WTC11 (cell line): ENCODE measurements around the gene ARHGEF12. TPM values are rescaled to one million over a fixed set of nuclear protein-coding genes. Genes with fewer than 3 reads are reported as not detected.

Source experiments
- ATAC-seq: fragments of 200-7000 bp; cut with Tn5 transposase; 2 replicates; pipeline ENCODE4 v1.10.0; 2021; ENCODE audit warnings: mild to moderate bottlenecking, moderate library complexity
- CTCF ChIA-PET: fragments of 300-600 bp; sonication (Branson Sonifier 250); formaldehyde crosslinking; loops from one replicate; lab custom pipeline; 2021; ENCODE audit warnings: antibody characterized with exemption; lab: Charles Lee
- POLR2A ChIA-PET: fragments of 350-600 bp; sonication (Branson Sonifier 250); formaldehyde crosslinking; loops from one replicate; lab custom pipeline; 2021; ENCODE audit warnings: antibody characterized with exemption; lab: Charles Lee
- DNase-seq: peaks from one replicate; pipeline ENCODE4 v3.0.0; 2021; ENCODE audit warnings: low spot score
- H3K27ac Mint-ChIP-seq: 2 replicates; pipeline ENCODE4 v1.8.0; 2021; ENCODE audit warnings: mixed read lengths
- H3K27me3 Mint-ChIP-seq: 2 replicates; pipeline ENCODE4 v1.8.0; 2021; ENCODE audit warnings: low read depth, mild to moderate bottlenecking, moderate library complexity, mixed read lengths
- H3K36me3 Mint-ChIP-seq: 2 replicates; pipeline ENCODE4 v1.8.0; 2021; ENCODE audit warnings: mixed read lengths
- H3K4me1 Mint-ChIP-seq: 2 replicates; pipeline ENCODE4 v1.8.0; 2022; ENCODE audit warnings: mixed read lengths
- H3K4me3 Mint-ChIP-seq: 2 replicates; pipeline ENCODE4 v1.8.0; 2021; ENCODE audit warnings: mild to moderate bottlenecking, moderate library complexity, mixed read lengths
- H3K9me3 Mint-ChIP-seq: 2 replicates; pipeline ENCODE4 v1.8.0; 2021; ENCODE audit warnings: mixed read lengths
- ATF6 ChIP-seq: sonication (generic); formaldehyde crosslinking; IDR thresholded peaks from 2 replicates; pipeline ENCODE4 v1.8.1; 2023; ENCODE audit warnings: mild to moderate bottlenecking, missing genetic modification reagents
- E2F1 ChIP-seq: sonication (generic); formaldehyde crosslinking; IDR thresholded peaks from 2 replicates; pipeline ENCODE4 v1.8.0; 2022; ENCODE audit warnings: mild to moderate bottlenecking, missing genetic modification reagents
- FOXJ3 ChIP-seq: sonication (generic); formaldehyde crosslinking; IDR thresholded peaks from 2 replicates; pipeline ENCODE4 v1.9.0; 2021; ENCODE audit warnings: missing genetic modification reagents, mild to moderate bottlenecking, borderline replicate concordance
- MLX ChIP-seq: sonication (generic); formaldehyde crosslinking; IDR thresholded peaks from 2 replicates; pipeline ENCODE4 v1.8.1; 2023; ENCODE audit warnings: mild to moderate bottlenecking, missing genetic modification reagents, moderate library complexity
- MXD4 ChIP-seq: fragments of 250-450 bp; sonication (Bioruptor Pico); IDR thresholded peaks from 2 replicates; pipeline ENCODE4 v1.8.0; 2021; ENCODE audit warnings: mild to moderate bottlenecking, moderate library complexity, borderline replicate concordance
- NR1H2 ChIP-seq: sonication (generic); formaldehyde crosslinking; IDR thresholded peaks from 2 replicates; pipeline ENCODE4 v1.9.0; 2021; ENCODE audit warnings: mild to moderate bottlenecking, moderate library complexity, missing genetic modification reagents
- SMAD3 ChIP-seq: sonication (generic); formaldehyde crosslinking; IDR thresholded peaks from 2 replicates; pipeline ENCODE4 v1.8.0; 2022; ENCODE audit warnings: missing genetic modification reagents, mild to moderate bottlenecking, borderline replicate concordance
- TEAD4 ChIP-seq: sonication (generic); formaldehyde crosslinking; IDR thresholded peaks from 2 replicates; pipeline ENCODE4 v1.8.0; 2022; ENCODE audit warnings: mild to moderate bottlenecking, missing genetic modification reagents
- ZBTB21 ChIP-seq: sonication (generic); formaldehyde crosslinking; IDR thresholded peaks from 2 replicates; pipeline ENCODE4 v1.8.1; 2023; ENCODE audit warnings: mild to moderate bottlenecking, missing genetic modification reagents, borderline replicate concordance
- ZBTB43 ChIP-seq: sonication (generic); formaldehyde crosslinking; IDR thresholded peaks from 2 replicates; pipeline ENCODE4 v1.8.1; 2023; ENCODE audit warnings: mild to moderate bottlenecking, missing genetic modification reagents
- ZNF121 ChIP-seq: sonication (generic); formaldehyde crosslinking; IDR thresholded peaks from 2 replicates; pipeline ENCODE4 v1.8.0; 2023; ENCODE audit warnings: missing genetic modification reagents
- ZNF138 ChIP-seq: sonication (generic); formaldehyde crosslinking; conservative IDR thresholded peaks from 2 replicates; pipeline ENCODE4 v1.8.1; 2022; ENCODE audit warnings: mild to moderate bottlenecking, moderate library complexity, missing genetic modification reagents
- ZNF317 ChIP-seq: sonication (generic); formaldehyde crosslinking; IDR thresholded peaks from 2 replicates; pipeline ENCODE4 v1.8.1; 2023; ENCODE audit warnings: low read depth, mild to moderate bottlenecking, moderate library complexity, missing genetic modification reagents, borderline replicate concordance
- total RNA-seq: library from RNA; stranded (reverse); gene quantifications from 3 replicates; pipeline ENCODE4 v1.2.3, GENCODE V29; 2021
- TF ChIP-seq, protein P1 (sequence below): sonication (generic); formaldehyde crosslinking; IDR thresholded peaks from 2 replicates; pipeline ENCODE4 v1.8.0; 2023; ENCODE audit warnings: missing genetic modification reagents
- TF ChIP-seq, protein P2 (sequence below): sonication (generic); formaldehyde crosslinking; IDR thresholded peaks from 2 replicates; pipeline ENCODE4 v1.8.0; 2022; ENCODE audit warnings: mild to moderate bottlenecking, missing genetic modification reagents
- TF ChIP-seq, protein P3 (sequence below): sonication (generic); formaldehyde crosslinking; IDR thresholded peaks from 2 replicates; pipeline ENCODE4 v1.8.1; 2023; ENCODE audit warnings: mild to moderate bottlenecking, missing genetic modification reagents, borderline replicate concordance
- TF ChIP-seq, protein P4 (sequence below): sonication (generic); formaldehyde crosslinking; IDR thresholded peaks from 2 replicates; pipeline ENCODE4 v1.8.1; 2023; ENCODE audit warnings: mild to moderate bottlenecking, moderate library complexity, missing genetic modification reagents

ARHGEF12 gene
- total RNA-seq, 1 experiment from 2014 or later: 35.8 TPM

DNA sequence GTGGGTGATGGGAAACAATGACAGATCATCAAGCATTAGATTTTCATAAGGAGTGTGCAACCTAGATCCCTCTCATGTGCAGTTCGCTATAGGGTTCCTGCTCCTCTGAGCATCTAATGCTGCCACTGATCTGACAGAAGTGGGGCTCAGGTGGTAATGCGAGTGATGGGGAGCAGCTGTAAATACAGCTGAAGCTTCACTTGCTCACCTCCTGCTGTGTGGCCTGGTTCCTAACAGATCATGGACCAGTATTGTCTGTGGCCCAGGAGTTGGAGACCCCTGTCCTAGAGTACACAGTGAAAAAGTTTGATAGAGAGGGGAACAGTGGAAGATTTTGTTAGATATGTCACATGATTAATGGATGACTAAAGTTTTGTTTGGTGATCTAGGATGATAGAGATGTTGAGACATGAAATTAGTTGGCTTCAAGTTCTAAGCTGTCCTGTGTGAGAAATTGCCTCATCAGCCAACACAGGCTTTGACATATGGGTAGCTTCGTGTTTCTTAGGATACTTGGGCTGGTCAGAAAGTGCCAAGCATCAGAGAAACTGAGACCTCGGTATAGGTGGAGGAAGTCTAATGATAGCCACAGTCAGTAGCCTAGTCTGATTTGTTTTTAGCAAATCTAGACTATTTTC, 47.4 kb downstream of the ARHGEF12 start (continued):
- TF ChIP-seq, protein P1, sequence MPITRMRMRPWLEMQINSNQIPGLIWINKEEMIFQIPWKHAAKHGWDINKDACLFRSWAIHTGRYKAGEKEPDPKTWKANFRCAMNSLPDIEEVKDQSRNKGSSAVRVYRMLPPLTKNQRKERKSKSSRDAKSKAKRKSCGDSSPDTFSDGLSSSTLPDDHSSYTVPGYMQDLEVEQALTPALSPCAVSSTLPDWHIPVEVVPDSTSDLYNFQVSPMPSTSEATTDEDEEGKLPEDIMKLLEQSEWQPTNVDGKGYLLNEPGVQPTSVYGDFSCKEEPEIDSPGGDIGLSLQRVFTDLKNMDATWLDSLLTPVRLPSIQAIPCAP: no peak

DNA sequence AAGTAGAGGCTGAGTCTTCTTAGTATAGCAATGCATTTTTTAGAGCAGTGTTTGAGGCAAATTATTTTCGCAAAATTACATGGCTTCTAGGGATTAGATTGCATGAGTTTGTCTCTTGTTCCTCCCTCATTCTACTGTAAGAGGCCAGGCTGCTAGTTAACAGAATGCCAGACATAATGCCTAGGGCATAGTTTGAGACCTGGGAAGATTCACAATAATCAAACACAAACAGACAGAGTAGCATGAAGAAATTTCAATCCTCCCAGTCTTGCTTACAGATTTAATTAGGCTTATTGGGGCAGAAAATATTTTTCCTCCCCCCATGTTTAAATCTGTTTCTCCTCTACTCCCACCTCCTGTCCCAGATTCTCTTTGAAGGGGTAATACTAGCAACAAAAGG, 48.3 kb downstream of the ARHGEF12 start:
- DNase-seq: no peak
- peaks cover 17% of the 10 kb centered on the region for H3K36me3 Mint-ChIP-seq
- H3K27ac Mint-ChIP-seq: peak overlapping the region; percentile 21; the same call in 1 of the 2 replicates
- POLR2A ChIA-PET: no interaction called here
- peaks cover 30% of the 10 kb centered on the region for H3K4me1 Mint-ChIP-seq
- no peak for TF ChIP-seq ZNF138 (CRISPR knock-in tag)
- no peak for TF ChIP-seq NR1H2 (CRISPR knock-in tag)
- TF ChIP-seq SMAD3 (CRISPR knock-in tag): no peak
- TF ChIP-seq ZNF317 (CRISPR knock-in tag): no peak
- TF ChIP-seq, protein P2, sequence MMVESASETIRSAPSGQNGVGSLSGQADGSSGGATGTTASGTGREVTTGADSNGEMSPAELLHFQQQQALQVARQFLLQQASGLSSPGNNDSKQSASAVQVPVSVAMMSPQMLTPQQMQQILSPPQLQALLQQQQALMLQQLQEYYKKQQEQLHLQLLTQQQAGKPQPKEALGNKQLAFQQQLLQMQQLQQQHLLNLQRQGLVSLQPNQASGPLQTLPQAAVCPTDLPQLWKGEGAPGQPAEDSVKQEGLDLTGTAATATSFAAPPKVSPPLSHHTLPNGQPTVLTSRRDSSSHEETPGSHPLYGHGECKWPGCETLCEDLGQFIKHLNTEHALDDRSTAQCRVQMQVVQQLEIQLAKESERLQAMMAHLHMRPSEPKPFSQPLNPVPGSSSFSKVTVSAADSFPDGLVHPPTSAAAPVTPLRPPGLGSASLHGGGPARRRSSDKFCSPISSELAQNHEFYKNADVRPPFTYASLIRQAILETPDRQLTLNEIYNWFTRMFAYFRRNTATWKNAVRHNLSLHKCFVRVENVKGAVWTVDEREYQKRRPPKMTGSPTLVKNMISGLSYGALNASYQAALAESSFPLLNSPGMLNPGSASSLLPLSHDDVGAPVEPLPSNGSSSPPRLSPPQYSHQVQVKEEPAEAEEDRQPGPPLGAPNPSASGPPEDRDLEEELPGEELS: no peak
- no peak for TF ChIP-seq ZNF121 (CRISPR knock-in tag)
- CTCF ChIA-PET: no interaction called here
- H3K27me3 Mint-ChIP-seq: no peaks in the 10 kb centered on the region
- H3K4me3 Mint-ChIP-seq: no peak overlapping the region
- no peak for ATAC-seq
- H3K9me3 Mint-ChIP-seq: peaks cover 23% of the 10 kb centered on the region

- ATAC-seq (peak; percentile 57), DNase-seq (no peak)
- Mint-ChIP-seq H3K27ac (no peak overlapping the region; the same call in 1 of the 2 replicates), H3K9me3 (peaks cover 28% of the 10 kb centered on the region), H3K36me3 (peaks cover 22% of the 10 kb centered on the region), H3K27me3 (no peaks in the 10 kb centered on the region), H3K4me1 (peaks cover 31% of the 10 kb centered on the region), H3K4me3 (no peak overlapping the region)
- CTCF ChIA-PET: interaction anchor here (1.0 to 2.3 kb wide), 4 partner anchors 12 to 50 kb away, joined by 3 to 9 read pairs (median 6); no protein-coding TSS in a partner anchor
- POLR2A ChIA-PET: no interaction called here
- TF ChIP-seq, protein P3, sequence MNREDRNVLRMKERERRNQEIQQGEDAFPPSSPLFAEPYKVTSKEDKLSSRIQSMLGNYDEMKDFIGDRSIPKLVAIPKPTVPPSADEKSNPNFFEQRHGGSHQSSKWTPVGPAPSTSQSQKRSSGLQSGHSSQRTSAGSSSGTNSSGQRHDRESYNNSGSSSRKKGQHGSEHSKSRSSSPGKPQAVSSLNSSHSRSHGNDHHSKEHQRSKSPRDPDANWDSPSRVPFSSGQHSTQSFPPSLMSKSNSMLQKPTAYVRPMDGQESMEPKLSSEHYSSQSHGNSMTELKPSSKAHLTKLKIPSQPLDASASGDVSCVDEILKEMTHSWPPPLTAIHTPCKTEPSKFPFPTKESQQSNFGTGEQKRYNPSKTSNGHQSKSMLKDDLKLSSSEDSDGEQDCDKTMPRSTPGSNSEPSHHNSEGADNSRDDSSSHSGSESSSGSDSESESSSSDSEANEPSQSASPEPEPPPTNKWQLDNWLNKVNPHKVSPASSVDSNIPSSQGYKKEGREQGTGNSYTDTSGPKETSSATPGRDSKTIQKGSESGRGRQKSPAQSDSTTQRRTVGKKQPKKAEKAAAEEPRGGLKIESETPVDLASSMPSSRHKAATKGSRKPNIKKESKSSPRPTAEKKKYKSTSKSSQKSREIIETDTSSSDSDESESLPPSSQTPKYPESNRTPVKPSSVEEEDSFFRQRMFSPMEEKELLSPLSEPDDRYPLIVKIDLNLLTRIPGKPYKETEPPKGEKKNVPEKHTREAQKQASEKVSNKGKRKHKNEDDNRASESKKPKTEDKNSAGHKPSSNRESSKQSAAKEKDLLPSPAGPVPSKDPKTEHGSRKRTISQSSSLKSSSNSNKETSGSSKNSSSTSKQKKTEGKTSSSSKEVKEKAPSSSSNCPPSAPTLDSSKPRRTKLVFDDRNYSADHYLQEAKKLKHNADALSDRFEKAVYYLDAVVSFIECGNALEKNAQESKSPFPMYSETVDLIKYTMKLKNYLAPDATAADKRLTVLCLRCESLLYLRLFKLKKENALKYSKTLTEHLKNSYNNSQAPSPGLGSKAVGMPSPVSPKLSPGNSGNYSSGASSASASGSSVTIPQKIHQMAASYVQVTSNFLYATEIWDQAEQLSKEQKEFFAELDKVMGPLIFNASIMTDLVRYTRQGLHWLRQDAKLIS (CRISPR knock-in tag): no peak
- TF ChIP-seq ZBTB43 (CRISPR knock-in tag) (no peak), MXD4 (CRISPR knock-in tag) (no peak), TEAD4 (no peak), FOXJ3 (CRISPR knock-in tag) (no peak), E2F1 (no peak), MLX (CRISPR knock-in tag) (no peak), ATF6 (no peak), ZBTB21 (CRISPR knock-in tag) (no peak)
- TF ChIP-seq, protein P4, sequence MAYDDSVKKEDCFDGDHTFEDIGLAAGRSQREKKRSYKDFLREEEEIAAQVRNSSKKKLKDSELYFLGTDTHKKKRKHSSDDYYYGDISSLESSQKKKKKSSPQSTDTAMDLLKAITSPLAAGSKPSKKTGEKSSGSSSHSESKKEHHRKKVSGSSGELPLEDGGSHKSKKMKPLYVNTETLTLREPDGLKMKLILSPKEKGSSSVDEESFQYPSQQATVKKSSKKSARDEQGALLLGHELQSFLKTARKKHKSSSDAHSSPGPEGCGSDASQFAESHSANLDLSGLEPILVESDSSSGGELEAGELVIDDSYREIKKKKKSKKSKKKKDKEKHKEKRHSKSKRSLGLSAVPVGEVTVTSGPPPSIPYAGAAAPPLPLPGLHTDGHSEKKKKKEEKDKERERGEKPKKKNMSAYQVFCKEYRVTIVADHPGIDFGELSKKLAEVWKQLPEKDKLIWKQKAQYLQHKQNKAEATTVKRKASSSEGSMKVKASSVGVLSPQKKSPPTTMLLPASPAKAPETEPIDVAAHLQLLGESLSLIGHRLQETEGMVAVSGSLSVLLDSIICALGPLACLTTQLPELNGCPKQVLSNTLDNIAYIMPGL: no peak
These were observed 48.9 kb downstream of the ARHGEF12 start for GRCh38 chr11:120385110-120385509.
